MM.1S (cell line): Measurements from ENCODE around the gene SORCS2.

Experiments used
- DNase-seq: peaks from one replicate; pipeline ENCODE4 v3.0.0-alpha.2; 2015
- H2AFZ ChIP-seq: fragments of 300-600 bp; sonication (generic); 2 replicates; pipeline ENCODE4 v1.6.0; 2016; ENCODE audit warnings: antibody characterized with exemption, low read length
- H3F3A ChIP-seq: fragments of 300-600 bp; sonication (generic); 2 replicates; pipeline ENCODE4 v1.6.1; 2016; ENCODE audit warnings: mild to moderate bottlenecking, antibody characterized with exemption, low read length, moderate library complexity, mixed read lengths; ENCODE audit not compliant: insufficient read depth
- H3K27ac ChIP-seq: fragments of 300-600 bp; sonication (generic); 2 replicates; pipeline ENCODE4 v1.5.1; 2016; ENCODE audit warnings: mild to moderate bottlenecking, low read length
- H3K27me3 ChIP-seq: fragments of 300-600 bp; sonication (generic); replicated peaks from 2 replicates; pipeline ENCODE4 v1.6.0; 2016; ENCODE audit warnings: low read length; ENCODE audit not compliant: insufficient read depth
- H3K36me3 ChIP-seq: fragments of 300-600 bp; sonication (generic); replicated peaks from 2 replicates; pipeline ENCODE4 v1.6.1; 2016; ENCODE audit warnings: mild to moderate bottlenecking, low read length, mixed read lengths; ENCODE audit not compliant: insufficient read depth
- H3K4me1 ChIP-seq: fragments of 300-600 bp; sonication (generic); 2 replicates; pipeline ENCODE4 v1.6.1; 2016; ENCODE audit warnings: low read length, mixed read lengths
- H3K4me2 ChIP-seq: fragments of 300-600 bp; sonication (generic); 2 replicates; pipeline ENCODE4 v1.6.0; 2016; ENCODE audit warnings: low read depth, low read length
- H3K4me3 ChIP-seq: fragments of 300-600 bp; sonication (generic); 2 replicates; pipeline ENCODE4 v1.5.1; 2016; ENCODE audit warnings: low read length, mixed read lengths
- H3K79me2 ChIP-seq: fragments of 300-600 bp; sonication (generic); 2 replicates; pipeline ENCODE4 v1.6.1; 2016; ENCODE audit warnings: mixed run types, low read length, mixed read lengths
- H3K9ac ChIP-seq: fragments of 300-600 bp; sonication (generic); 2 replicates; pipeline ENCODE4 v1.6.1; 2016; ENCODE audit warnings: low read length, mixed read lengths
- H3K9me2 ChIP-seq: fragments of 300-600 bp; sonication (generic); replicated peaks from 2 replicates; pipeline ENCODE4 v1.6.1; 2016; ENCODE audit warnings: mild to moderate bottlenecking, low read length, mixed read lengths; ENCODE audit not compliant: insufficient read depth
- H3K9me3 ChIP-seq: fragments of 300-600 bp; sonication (generic); replicated peaks from 2 replicates; pipeline ENCODE4 v1.6.1; 2016; ENCODE audit warnings: mild to moderate bottlenecking, low read length, mixed read lengths; ENCODE audit not compliant: insufficient read depth
- H4K20me1 ChIP-seq: fragments of 300-600 bp; sonication (generic); 2 replicates; pipeline ENCODE4 v1.6.1; 2016; ENCODE audit warnings: mild to moderate bottlenecking, low read length, moderate library complexity, mixed read lengths; ENCODE audit not compliant: insufficient read depth
- EZH2 ChIP-seq: fragments of 300-600 bp; sonication (generic); optimal IDR thresholded peaks from 2 replicates; pipeline ENCODE3; 2017; ENCODE audit warnings: low read depth, mild to moderate bottlenecking, antibody characterized with exemption, low read length, mixed read lengths
- EZH2phosphoT487 ChIP-seq: fragments of 300-600 bp; sonication (generic); IDR thresholded peaks from 2 replicates; pipeline ENCODE4 v1.6.1; 2018; ENCODE audit warnings: antibody characterized with exemption, low read length
- TF ChIP-seq, protein P1 (sequence below): fragments of 300-600 bp; sonication (generic); IDR thresholded peaks from 2 replicates; pipeline ENCODE4 v1.5.1; 2016; ENCODE audit warnings: antibody characterized with exemption, low read length, mixed read lengths

SORCS2 gene

DNA sequence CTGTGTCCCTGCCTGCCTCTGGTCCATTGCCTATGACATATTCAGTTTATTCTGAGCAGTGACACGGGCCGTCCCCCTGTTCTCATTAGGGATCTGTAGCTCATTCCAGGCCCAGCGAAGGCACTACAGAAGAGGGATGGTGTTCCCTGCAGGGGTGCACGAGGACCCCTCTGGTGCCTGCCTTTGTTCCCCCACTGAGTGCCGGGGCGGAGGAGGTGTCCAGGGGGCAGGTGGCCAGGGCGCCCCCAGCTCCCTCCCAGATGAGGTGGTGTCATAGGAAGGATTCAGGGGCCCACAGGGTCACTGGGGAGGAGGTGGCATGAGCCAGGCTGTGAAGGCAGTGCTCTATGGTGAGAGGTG, 61.0 kb downstream of the SORCS2 start:
- H3K27ac ChIP-seq = no peak overlapping the region
- TF ChIP-seq EZH2 (no peak), EZH2phosphoT487 (no peak)
- TF ChIP-seq, protein P1, sequence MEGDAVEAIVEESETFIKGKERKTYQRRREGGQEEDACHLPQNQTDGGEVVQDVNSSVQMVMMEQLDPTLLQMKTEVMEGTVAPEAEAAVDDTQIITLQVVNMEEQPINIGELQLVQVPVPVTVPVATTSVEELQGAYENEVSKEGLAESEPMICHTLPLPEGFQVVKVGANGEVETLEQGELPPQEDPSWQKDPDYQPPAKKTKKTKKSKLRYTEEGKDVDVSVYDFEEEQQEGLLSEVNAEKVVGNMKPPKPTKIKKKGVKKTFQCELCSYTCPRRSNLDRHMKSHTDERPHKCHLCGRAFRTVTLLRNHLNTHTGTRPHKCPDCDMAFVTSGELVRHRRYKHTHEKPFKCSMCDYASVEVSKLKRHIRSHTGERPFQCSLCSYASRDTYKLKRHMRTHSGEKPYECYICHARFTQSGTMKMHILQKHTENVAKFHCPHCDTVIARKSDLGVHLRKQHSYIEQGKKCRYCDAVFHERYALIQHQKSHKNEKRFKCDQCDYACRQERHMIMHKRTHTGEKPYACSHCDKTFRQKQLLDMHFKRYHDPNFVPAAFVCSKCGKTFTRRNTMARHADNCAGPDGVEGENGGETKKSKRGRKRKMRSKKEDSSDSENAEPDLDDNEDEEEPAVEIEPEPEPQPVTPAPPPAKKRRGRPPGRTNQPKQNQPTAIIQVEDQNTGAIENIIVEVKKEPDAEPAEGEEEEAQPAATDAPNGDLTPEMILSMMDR = no peak

DNA sequence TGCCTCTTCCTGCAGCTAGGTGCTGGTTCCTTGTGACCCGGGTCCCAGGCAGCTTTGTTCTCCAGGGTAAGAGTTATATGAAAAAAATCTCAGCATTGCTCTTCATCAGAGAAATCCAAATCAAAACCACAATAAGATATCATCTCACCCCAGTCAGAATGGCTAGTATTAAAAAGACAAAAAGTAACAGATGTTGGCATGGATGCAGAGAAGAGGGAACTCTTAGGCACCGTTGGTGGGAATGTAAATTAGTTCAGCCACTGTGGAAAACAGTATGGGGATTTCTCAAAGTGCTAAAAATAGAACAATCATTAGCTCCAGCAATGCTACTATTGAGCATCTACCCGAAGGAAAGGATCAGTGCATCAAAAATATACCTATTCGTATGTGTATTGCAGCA, 61.5 kb downstream of the SORCS2 start:
- H3K27ac ChIP-seq = no peak overlapping the region
- no peak overlapping the region for H3K9ac ChIP-seq
- no peaks in the 10 kb centered on the region for H3K4me1 ChIP-seq
- no peak overlapping the region for H3K4me3 ChIP-seq
- no peak overlapping the region for H2AFZ ChIP-seq
- H3K4me2 ChIP-seq = no peak overlapping the region
- TF ChIP-seq EZH2 (no peak), EZH2phosphoT487 (no peak)
- TF ChIP-seq, protein P1 = no peak
- H4K20me1 ChIP-seq = no peaks in the 10 kb centered on the region
- DNase-seq = no peak
- H3K36me3 ChIP-seq = no peaks in the 10 kb centered on the region
- H3F3A ChIP-seq = no peaks in the 10 kb centered on the region
- H3K27me3 ChIP-seq = peaks cover 90% of the 10 kb centered on the region
- no peaks in the 10 kb centered on the region for H3K9me2 ChIP-seq
- H3K79me2 ChIP-seq = no peaks in the 10 kb centered on the region
- H3K9me3 ChIP-seq = no peaks in the 10 kb centered on the region

More for the DNA sequence above, 61.0 kb downstream of the SORCS2 start:
- Histone ChIP-seq H3K4me2 (no peak overlapping the region), H3K9ac (no peak overlapping the region), H3F3A (no peaks in the 10 kb centered on the region), H3K9me3 (no peaks in the 10 kb centered on the region), H3K9me2 (no peaks in the 10 kb centered on the region), H3K36me3 (no peaks in the 10 kb centered on the region), H2AFZ (no peak overlapping the region), H3K79me2 (no peaks in the 10 kb centered on the region), H3K4me1 (no peaks in the 10 kb centered on the region), H3K4me3 (no peak overlapping the region), H4K20me1 (no peaks in the 10 kb centered on the region), H3K27me3 (peaks cover 95% of the 10 kb centered on the region)
- DNase-seq = no peak

DNA sequence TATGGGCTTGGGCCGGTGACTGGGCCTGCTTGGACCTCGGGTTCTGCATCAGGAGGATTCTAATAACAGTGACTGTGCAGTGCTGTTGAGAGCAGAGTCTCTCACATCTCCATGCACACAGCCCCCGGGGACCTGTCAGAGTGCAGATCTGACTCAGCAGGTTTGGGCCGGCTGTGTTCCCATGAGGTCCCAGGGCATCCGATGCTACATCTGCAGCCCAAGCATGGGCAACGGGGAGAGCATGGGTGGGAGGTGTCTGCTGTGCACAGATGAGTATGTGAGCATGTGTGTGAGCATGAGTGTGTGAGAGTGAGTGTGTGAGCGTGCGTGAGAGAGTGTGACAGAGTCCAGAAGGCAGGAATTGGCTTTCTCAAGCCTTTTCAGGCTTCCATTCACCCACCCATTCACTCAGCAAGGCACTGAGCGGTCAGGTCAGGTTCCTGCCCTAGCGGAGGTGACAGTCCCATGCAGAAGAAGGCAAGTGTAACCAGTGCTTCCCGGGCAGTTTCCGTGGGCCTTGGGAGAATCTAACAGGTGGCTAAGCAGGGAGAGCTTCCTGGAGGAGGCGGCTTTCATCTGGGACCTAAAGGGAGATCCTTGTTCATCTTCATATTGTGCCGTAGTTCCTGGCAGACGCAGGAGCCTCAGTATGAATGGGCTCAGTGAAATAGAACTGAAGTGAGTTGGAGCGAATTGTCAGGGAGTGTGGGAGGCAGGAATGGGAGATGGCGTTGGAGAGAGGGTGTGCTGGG, 62.6 kb downstream of the SORCS2 start:
- H3K9me2 ChIP-seq = no peaks in the 10 kb centered on the region

More for the DNA sequence above, 62.6 kb downstream of the SORCS2 start:
- Histone ChIP-seq H3K79me2 (no peaks in the 10 kb centered on the region), H3K4me1 (no peaks in the 10 kb centered on the region), H3K27ac (no peak overlapping the region), H3K4me2 (no peak overlapping the region), H4K20me1 (no peaks in the 10 kb centered on the region; the same call in 1 of the 2 replicates), H2AFZ (no peak overlapping the region), H3K27me3 (peaks cover 90% of the 10 kb centered on the region), H3K9me3 (no peaks in the 10 kb centered on the region), H3K36me3 (no peaks in the 10 kb centered on the region), H3K4me3 (no peak overlapping the region), H3F3A (no peaks in the 10 kb centered on the region), H3K9ac (no peak overlapping the region)
- TF ChIP-seq EZH2phosphoT487 (no peak), EZH2 (no peak)
- TF ChIP-seq, protein P1 = no peak
- no peak for DNase-seq
